Sigmoid colon (tissue), 7 donors: ENCODE results near the gene PSME4. TPM values are rescaled to one million over a fixed set of nuclear protein-coding genes. Genes with fewer than 3 reads are reported as not detected.

Experiments
- DNase-seq: peaks from one replicate; pipeline ENCODE4 v3.0.0-alpha.2; 2019
- H3K27ac ChIP-seq, 4 donors: fragments of 200-600 bp; sonication (generic); one replicate each; pipeline ENCODE4 v1.5.1; 2016 to 2019; ENCODE audit warnings: mild to moderate bottlenecking in 1 of 4
- H3K27me3 ChIP-seq, 3 donors: fragments of 200-600 bp; sonication (generic); one replicate each; pipeline ENCODE4 v1.5.1; 2019; ENCODE audit warnings: mild to moderate bottlenecking in 1 of 3
- H3K36me3 ChIP-seq, 4 donors: fragments of 200-600 bp; sonication (generic); one replicate each; pipeline ENCODE4 v1.5.1; 2016 to 2019
- H3K4me1 ChIP-seq, 4 donors: fragments of 200-600 bp; sonication (generic); one replicate each; pipeline ENCODE4 v1.5.1; 2017 to 2019
- H3K4me3 ChIP-seq, 4 donors: fragments of 200-600 bp; sonication (generic); one replicate each; pipeline ENCODE4 v1.5.1; 2017 to 2019; ENCODE audit warnings: mild to moderate bottlenecking in 2 of 4, moderate library complexity in 1 of 4
- H3K9me3 ChIP-seq, 4 donors: fragments of 200-600 bp in 3 of 4; sonication (generic) in 3 of 4; one replicate each; pipeline versions ENCODE4 v1.5.1 to v1.6.1; 2013 to 2019
- EP300 ChIP-seq, 4 donors: sonication (generic); formaldehyde crosslinking; IDR thresholded peaks; one replicate each; pipeline ENCODE4 v1.6.1; 2017; ENCODE audit warnings: antibody characterized with exemption in 4 of 4
- POLR2A ChIP-seq, 2 donors: fragments of 450-650 bp; IDR thresholded peaks; one replicate each; pipeline ENCODE4 v1.6.1; 2016; ENCODE audit warnings: antibody characterized with exemption in 2 of 2, mild to moderate bottlenecking in 2 of 2, moderate library complexity in 2 of 2
- POLR2AphosphoS5 ChIP-seq, 4 donors: sonication (generic); formaldehyde crosslinking; IDR thresholded peaks; one replicate each; pipeline ENCODE4 v1.6.1; 2017; ENCODE audit warnings: antibody characterized with exemption in 4 of 4
- WGBS, 2 donors: extraction: QIAGEN DNeasy Blood & Tissue Kit; methylation state at CpG; one replicate each; pipeline ENCODE4 v1.1.7; 2013; 5-methylcytosine and 5-hydroxymethylcytosine counted together
- intact Hi-C: fragments of 100-400 bp; cut with DNase I; formaldehyde crosslinking; loops from one replicate; pipeline ENCODE4 v1.15.1; 2023
- polyA plus RNA-seq, 3 donors: library from polyadenylated mRNA; stranded (reverse); fragments of 200-250 nt; gene quantifications; one replicate each; pipeline ENCODE4 v1.2.3, GENCODE V29; 2013
- total RNA-seq, 4 donors: library from RNA; depleted of rRNA; stranded (reverse); fragments of >200 nt; gene quantifications; one replicate each; pipeline ENCODE4 v1.1.0, GENCODE V29; 2016
- TF ChIP-seq, protein P1 (sequence below), 4 experiments: fragments of 450-650 bp in 3 of 4; fragments of 200-600 bp in 1 of 4; IDR thresholded peaks; one replicate each; pipeline ENCODE4 v1.5.1; 2016 to 2019; ENCODE audit warnings: antibody characterized with exemption in 4 of 4, mild to moderate bottlenecking in 3 of 4, moderate library complexity in 2 of 4
- donor health status: healthy with polysubstance abuse.
- donor health status: Bipolar disorder and iron deficiency.
- donor health status: healthy.

The PSME4 gene
- total and polyA plus RNA-seq, 7 donors, result 15.0 to 79.8 (median 47.8) TPM

DNA sequence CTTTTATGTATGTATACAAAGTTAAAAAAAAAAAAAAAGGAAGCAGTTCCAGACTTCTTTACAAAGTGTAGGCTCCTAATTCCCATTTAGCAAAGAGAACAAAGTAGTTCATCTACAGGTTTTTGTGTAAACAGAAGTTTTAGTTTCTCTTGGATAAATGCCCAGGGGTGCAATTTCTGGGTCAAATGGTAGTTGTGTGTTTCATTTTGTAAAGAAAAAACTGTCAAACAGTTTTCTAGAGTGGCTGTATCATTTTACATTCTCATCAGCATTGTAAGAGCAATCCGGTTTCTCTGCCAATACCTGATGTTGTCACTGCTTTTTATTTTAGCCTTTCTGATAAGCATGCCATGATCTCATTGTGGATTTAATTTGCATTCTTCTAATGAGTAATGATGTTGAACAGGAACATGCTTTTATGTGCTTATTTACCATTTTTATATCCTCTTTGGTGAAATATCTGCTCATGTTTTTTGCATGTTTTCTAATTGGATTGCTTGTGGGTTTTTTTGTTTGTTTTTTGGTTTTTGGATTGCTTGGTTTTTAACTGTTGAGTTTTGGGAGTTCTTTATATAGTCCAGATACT is 16.6 kb upstream of the PSME4 start:
- TF ChIP-seq POLR2AphosphoS5 (IDR thresholded peaks at IDR 0.05) (no peak), POLR2A (IDR thresholded peaks at IDR 0.05) (no peak), EP300 (IDR thresholded peaks at IDR 0.05) (no peak)
- TF ChIP-seq, protein P1, sequence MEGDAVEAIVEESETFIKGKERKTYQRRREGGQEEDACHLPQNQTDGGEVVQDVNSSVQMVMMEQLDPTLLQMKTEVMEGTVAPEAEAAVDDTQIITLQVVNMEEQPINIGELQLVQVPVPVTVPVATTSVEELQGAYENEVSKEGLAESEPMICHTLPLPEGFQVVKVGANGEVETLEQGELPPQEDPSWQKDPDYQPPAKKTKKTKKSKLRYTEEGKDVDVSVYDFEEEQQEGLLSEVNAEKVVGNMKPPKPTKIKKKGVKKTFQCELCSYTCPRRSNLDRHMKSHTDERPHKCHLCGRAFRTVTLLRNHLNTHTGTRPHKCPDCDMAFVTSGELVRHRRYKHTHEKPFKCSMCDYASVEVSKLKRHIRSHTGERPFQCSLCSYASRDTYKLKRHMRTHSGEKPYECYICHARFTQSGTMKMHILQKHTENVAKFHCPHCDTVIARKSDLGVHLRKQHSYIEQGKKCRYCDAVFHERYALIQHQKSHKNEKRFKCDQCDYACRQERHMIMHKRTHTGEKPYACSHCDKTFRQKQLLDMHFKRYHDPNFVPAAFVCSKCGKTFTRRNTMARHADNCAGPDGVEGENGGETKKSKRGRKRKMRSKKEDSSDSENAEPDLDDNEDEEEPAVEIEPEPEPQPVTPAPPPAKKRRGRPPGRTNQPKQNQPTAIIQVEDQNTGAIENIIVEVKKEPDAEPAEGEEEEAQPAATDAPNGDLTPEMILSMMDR (IDR thresholded peaks at IDR 0.05), result no peak
- no peak for DNase-seq
- peak overlapping the region in 3 of 4 donors; percentile 51 to 64 (median 57) for H3K27ac ChIP-seq
- H3K36me3 ChIP-seq, result peaks cover 0 to 11% (median 0%) of the 10 kb centered on the region in 4 donors
- no peak overlapping the region for H3K4me3 ChIP-seq
- 4 to 42% methylated on average over 1 of the region's 1 CpG for WGBS, 2 donors
- H3K27me3 ChIP-seq, result no peaks in the 10 kb centered on the region
- H3K4me1 ChIP-seq, result peaks cover 0 to 31% (median 21%) of the 10 kb centered on the region in 4 donors
- intact Hi-C loops, result no loop called here
- no peaks in the 10 kb centered on the region for H3K9me3 ChIP-seq

DNA sequence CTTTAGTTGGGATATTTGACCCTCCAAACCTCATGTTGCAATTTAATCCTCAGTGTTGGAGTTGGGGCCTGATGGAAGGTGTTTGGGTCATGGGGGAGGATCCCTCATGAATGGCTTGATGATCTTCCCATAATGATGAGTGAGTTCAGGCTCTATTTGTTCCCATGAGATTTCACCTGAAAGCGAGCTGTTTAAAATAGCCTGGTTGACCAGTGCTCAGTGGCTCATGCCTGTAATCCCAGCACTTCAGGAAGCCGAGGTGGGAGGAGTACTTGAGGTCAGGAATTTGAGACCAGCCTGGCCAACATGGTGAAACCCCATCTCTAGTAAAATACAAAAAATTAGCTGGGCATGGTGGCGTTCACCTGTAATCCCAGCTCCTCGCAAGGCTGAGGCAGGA is 14.9 kb upstream of the PSME4 start:
- intact Hi-C loops, result no loop called here
- TF ChIP-seq EP300 (IDR thresholded peaks at IDR 0.05) (no peak), POLR2AphosphoS5 (IDR thresholded peaks at IDR 0.05) (no peak), POLR2A (IDR thresholded peaks at IDR 0.05) (no peak)
- TF ChIP-seq, protein P1 (IDR thresholded peaks at IDR 0.05), result no peak
- WGBS, 2 donors, result 94 to 96% methylated on average over 4 of the region's 4 CpGs
- peaks cover 0 to 31% (median 21%) of the 10 kb centered on the region in 4 donors for H3K4me1 ChIP-seq
- no peaks in the 10 kb centered on the region for H3K27me3 ChIP-seq
- H3K36me3 ChIP-seq, result peaks cover 0 to 23% (median 0%) of the 10 kb centered on the region in 4 donors
- DNase-seq, result no peak
- H3K4me3 ChIP-seq, result no peak overlapping the region
- H3K9me3 ChIP-seq, result no peaks in the 10 kb centered on the region
- H3K27ac ChIP-seq, result no peak overlapping the region

DNA sequence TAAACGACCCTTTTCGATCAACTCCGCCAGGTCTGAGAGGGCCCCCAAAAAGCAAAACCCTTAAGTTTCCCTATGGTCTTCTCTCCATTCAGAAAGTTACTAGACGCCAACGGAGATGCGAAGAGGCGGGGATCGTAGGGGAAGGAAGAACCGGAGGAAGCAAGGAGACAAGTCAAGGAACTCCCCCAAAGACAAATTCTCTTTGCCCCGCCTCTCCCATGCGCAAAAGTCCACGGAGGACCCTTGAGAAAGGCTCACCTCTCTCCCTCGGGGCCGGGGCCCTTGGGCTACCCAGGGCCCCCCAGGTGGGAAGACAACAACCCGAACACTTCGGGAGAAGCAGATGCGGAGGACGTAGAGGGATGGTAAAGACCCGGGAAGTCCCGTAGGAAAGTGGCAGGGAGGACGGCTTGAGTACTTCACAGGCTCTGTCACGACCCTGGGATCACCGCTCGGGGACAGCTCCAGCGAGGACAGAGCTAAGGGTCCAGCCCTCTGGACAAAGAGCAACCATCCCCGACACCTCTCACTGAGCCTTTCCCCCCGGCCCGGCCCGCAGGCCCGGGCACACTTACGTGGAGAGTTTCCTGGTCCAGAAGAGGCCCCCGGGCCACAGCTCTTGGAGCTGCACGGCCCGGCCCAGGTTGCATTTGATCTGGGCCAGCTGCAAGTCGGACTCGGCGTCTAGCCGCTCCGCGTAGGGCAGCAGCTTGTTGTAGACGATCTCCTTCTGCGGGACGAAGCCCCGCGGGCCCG is 647 bp downstream of the PSME4 start:
- Histone ChIP-seq H3K27ac (peak overlapping the region; percentile 90 to 98 (median 93)), H3K27me3 (no peaks in the 10 kb centered on the region), H3K4me1 (peaks cover 0 to 44% (median 28%) of the 10 kb centered on the region in 4 donors), H3K4me3 (peak overlapping the region; percentile 64 to 94 (median 82)), H3K9me3 (no peaks in the 10 kb centered on the region), H3K36me3 (peaks cover 0 to 12% (median 7%) of the 10 kb centered on the region in 4 donors)
- peak in 1 of 4 donors; percentile 26 for TF ChIP-seq POLR2AphosphoS5 (IDR thresholded peaks at IDR 0.05)
- TF ChIP-seq, protein P1 (IDR thresholded peaks at IDR 0.05), result no peak
- 0% methylated on average over 46 of the region's 46 CpGs for WGBS, 2 donors
- peak; percentile 74 for DNase-seq
- intact Hi-C loops, result loop anchor here (1.0 to 10.0 kb wide), 3 partner anchors 42 to 145 kb away; partner anchors contain the start of gene ACYP2

DNA sequence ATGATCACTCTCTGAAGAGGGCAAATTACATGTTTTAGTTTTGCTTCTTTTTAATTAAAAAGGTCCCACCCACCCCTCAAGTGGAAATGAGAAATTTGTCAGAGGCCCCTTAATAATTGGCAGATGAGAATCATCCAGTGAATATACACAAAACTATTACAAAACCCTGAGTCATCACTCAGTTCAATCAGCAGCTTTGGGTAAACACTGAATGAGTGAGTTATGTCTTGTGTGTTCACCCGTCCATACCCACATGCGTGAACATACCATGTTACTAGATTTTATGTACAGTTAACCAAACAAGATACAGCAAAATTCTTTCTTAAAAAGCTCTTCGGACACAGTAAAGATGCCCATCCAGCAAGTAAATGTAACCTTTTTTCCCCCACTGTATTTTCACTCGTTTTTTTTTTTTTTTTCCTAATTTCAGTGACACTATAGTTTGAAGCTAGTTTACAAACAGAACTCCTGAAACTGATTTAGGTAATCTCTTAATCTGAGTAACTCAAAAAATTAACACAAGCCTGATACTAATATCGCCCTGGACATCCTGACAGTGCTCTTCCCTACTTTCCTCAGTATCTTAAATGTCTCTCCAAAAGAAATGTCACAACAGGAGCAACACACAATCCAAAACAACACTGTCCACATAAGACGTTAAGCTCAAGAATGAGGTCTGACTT is 1.4 kb downstream of the PSME4 start:
- DNase-seq, result no peak
- WGBS, 2 donors, result 2 to 3% methylated on average over 6 of the region's 6 CpGs
- peak overlapping the region; percentile 90 to 98 (median 93) for H3K27ac ChIP-seq
- TF ChIP-seq, protein P1 (IDR thresholded peaks at IDR 0.05), result no peak
- peak in 2 of 4 donors; percentile 18 to 56 for TF ChIP-seq POLR2AphosphoS5 (IDR thresholded peaks at IDR 0.05)
- no peak for TF ChIP-seq POLR2A (IDR thresholded peaks at IDR 0.05)
- TF ChIP-seq EP300 (IDR thresholded peaks at IDR 0.05), result no peak
- peak overlapping the region; percentile 64 to 94 (median 82) for H3K4me3 ChIP-seq
- peaks cover 0 to 4% (median 2%) of the 10 kb centered on the region in 4 donors for H3K36me3 ChIP-seq
- H3K4me1 ChIP-seq, result peaks cover 0 to 50% (median 28%) of the 10 kb centered on the region in 4 donors
- H3K9me3 ChIP-seq, result no peaks in the 10 kb centered on the region
- H3K27me3 ChIP-seq, result no peaks in the 10 kb centered on the region
- intact Hi-C loops, result loop anchor here (10.0 kb wide), 1 partner anchor 115 kb away; no protein-coding TSS in a partner anchor
